ENCODE data around the gene FKBP1A. TPM values are rescaled to one million over a fixed set of nuclear protein-coding genes. Genes with fewer than 3 reads are reported as not detected.

The FKBP1A gene
- total RNA-seq, 5 donors from 2014 or later (not counting 1 experiment from before 2014, with no cell fraction given): 76.7 to 90.4 (median 79.9) TPM

DNA sequence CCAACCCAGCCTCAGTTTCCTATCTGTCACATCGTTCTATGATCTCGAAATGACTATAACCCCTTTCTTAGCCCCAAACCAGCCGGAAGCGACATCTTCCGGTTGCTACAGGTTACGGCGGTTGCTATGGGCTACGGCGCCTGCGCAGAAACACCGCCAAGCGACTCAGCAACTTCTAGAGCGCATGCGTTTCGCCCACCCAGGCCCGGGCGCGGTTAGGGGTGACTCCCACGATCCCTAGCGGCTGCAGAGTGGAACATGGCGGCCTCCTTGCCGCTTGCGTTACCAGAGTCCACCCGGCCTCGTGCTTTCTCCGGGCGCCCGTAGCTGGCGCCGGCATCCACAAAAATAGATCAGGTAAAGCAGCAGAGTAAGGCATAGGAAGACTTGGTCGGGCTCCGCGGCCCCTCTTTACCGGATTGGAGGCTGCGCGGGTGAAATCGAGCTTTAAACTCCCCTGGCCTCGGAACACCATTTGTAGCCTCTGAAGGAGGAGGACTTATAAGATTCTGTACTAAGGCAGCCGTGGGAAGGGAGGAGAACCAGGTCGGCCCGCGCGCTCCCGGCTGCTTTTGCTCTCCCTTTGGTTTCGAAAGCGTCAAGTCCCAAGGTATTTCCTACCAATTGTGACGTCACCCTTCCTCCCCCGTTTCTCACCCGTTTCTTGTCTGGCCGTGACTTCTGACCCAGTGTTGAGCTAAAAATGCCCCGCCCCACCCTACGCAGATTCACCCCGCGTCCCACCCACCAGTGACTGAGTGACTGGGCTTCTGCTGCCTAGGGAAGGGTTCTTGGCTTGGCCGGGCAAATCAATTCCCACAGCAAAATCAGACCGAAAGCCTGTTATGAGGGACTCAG lies 67.5 kb downstream of the FKBP1A start:
- H3K27ac Mint-ChIP-seq: no peak overlapping the region
- peaks cover 0 to 5% of the 10 kb centered on the region in 2 donors for H3K36me3 ChIP-seq (ENCODE audit: control insufficient read depth in 2 of 2, extremely low read depth in 1 of 2, insufficient read depth in 1 of 2, low read length in 1 of 2)
- H3K27ac ChIP-seq (ENCODE audit: low read length): peak overlapping the region; percentile 95
- DNase-seq (peak; percentile 97 to 100 (median 99)), ATAC-seq (replicated peaks in 1 of 4) (peak; percentile 88 to 95 (median 94))
- H3K9me3 ChIP-seq: no peaks in the 10 kb centered on the region
- H3K27me3 Mint-ChIP-seq: no peaks in the 10 kb centered on the region
- H3K4me1 Mint-ChIP-seq: peaks cover 13 to 26% (median 24%) of the 10 kb centered on the region in 3 donors
- H3K4me3 Mint-ChIP-seq: no peak overlapping the region
- peaks cover 0 to 2% of the 10 kb centered on the region in 2 experiments for H3K27me3 ChIP-seq (replicated peaks in 1 of 2; ENCODE audit: control insufficient read depth in 2 of 2, extremely low read depth in 1 of 2, insufficient read depth in 2 of 2, low read length in 1 of 2)
- CTCF ChIA-PET: interaction anchor here (0.8 to 2.0 kb wide), 4 partner anchors 10 to 141 kb away, joined by 3 to 7 read pairs (median 4); partner anchors contain the start of gene NSFL1C (in 1 of the 2)
- POLR2A ChIA-PET: interaction anchor here in 1 of 2 donors (0.5 to 0.7 kb wide), 3 partner anchors 43 to 1164 kb away, joined by 3 to 5 read pairs (median 3); no protein-coding TSS in a partner anchor
- WGBS (ENCODE audit: insufficient coverage): under 1% methylated on average over 39 of the region's 56 CpGs
- H3K4me3 ChIP-seq (ENCODE audit: control insufficient read depth in 1 of 2, extremely low read depth in 1 of 2, low read length in 1 of 2): peak overlapping the region; percentile 81 to 99
- no peaks in the 10 kb centered on the region for H3K9me3 Mint-ChIP-seq
- H3K36me3 Mint-ChIP-seq: no peaks in the 10 kb centered on the region
- peaks cover 22 to 48% of the 10 kb centered on the region in 2 experiments for H3K4me1 ChIP-seq (ENCODE audit: control insufficient read depth in 1 of 2, extremely low read depth in 1 of 2, insufficient read depth in 2 of 2, low read length in 2 of 2)

DNA sequence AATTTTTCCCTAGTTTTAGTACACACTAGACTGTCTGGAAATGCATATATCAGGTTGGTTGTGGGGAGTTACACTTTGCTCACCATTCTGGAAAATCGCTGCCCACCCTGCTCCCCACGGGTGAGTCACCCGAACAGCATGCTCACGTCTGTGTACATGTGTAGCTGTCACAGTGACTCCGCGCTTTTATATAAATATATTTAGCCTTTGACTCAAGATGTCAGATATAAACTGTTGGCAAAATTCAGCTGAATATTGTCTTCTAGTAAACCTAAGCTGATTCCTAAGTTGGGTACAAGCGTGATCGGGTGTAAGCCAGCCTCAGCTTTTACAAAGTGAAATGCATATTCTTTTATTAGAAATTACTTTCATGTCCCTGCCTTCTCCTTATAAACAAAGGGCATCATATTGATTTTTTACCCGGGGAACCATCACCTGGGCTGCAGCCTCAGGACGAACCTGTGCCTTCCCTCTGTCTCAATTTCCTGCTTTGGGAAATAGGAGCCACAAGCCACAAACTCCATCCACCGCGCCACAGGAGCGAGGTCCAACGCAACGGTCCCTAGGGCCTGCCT lies 68.2 kb downstream of the FKBP1A start:
- peaks cover 0 to 2% of the 10 kb centered on the region in 2 experiments for H3K27me3 ChIP-seq (replicated peaks in 1 of 2; ENCODE audit: control insufficient read depth in 2 of 2, extremely low read depth in 1 of 2, insufficient read depth in 2 of 2, low read length in 1 of 2)
- H3K4me3 ChIP-seq (ENCODE audit: control insufficient read depth in 1 of 2, extremely low read depth in 1 of 2, low read length in 1 of 2): peak overlapping the region; percentile 81 to 99
- DNase-seq (peak in 2 of 35 experiments; percentile 40 to 48), ATAC-seq (replicated peaks in 1 of 4) (no peak)
- Mint-ChIP-seq H3K4me3 (no peak overlapping the region), H3K4me1 (peaks cover 5 to 19% (median 17%) of the 10 kb centered on the region in 3 donors), H3K36me3 (no peaks in the 10 kb centered on the region), H3K27ac (no peak overlapping the region), H3K27me3 (no peaks in the 10 kb centered on the region), H3K9me3 (no peaks in the 10 kb centered on the region)
- ChIA-PET POLR2A (interaction anchor here in 1 of 2 donors (0.5 kb wide), 1 partner anchor 58 kb away, joined by 3 read pairs; no protein-coding TSS in a partner anchor), CTCF (interaction anchor here (0.6 to 2.0 kb wide), 3 partner anchors 9 to 172 kb away, joined by 4 to 7 read pairs (median 6); no protein-coding TSS in a partner anchor)
- H3K9me3 ChIP-seq: no peaks in the 10 kb centered on the region
- peaks cover 0 to 5% of the 10 kb centered on the region in 2 donors for H3K36me3 ChIP-seq (ENCODE audit: control insufficient read depth in 2 of 2, extremely low read depth in 1 of 2, insufficient read depth in 1 of 2, low read length in 1 of 2)
- 0% methylated on average over 7 of the region's 15 CpGs for WGBS (ENCODE audit: insufficient coverage)
- H3K27ac ChIP-seq (ENCODE audit: low read length): peak overlapping the region; percentile 95
- H3K4me1 ChIP-seq (ENCODE audit: control insufficient read depth in 1 of 2, extremely low read depth in 1 of 2, insufficient read depth in 2 of 2, low read length in 2 of 2): peaks cover 19 to 42% of the 10 kb centered on the region in 2 experiments

DNA sequence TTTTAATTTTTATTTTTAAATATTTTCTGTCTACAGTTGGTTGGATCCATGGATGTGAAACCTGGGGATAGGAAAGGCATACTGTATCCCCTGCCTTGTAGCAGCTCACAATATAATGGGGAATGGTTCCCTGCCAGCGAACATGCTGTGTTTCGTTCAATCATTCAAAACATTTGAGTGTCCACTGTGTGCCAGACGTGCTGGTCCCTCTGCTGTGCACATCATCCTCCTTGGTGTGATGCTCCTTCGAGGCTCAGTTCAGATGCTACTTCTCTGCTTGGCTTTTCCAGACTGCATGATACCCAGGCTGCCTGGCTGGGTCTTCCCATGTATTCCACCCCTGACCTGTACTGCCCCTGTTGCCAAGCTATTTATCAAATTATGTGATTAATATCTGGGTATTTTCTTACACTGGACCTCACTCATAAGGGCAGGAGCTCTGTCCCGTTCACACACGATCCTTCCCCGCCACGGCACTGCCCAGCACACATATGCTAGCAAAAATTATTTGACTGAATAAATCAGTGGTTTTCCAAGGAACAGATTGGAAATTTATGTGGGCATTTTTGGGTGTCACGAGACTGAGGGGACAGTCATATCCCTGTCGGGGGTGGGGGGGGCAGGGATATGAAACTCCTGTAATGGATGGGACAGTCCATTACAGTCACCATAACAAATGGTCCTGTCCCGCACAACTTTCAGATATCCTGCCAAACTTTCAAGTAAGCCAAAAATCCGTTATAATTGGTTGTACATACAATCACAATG lies 68.8 kb downstream of the FKBP1A start:
- Histone ChIP-seq H3K27ac (ENCODE audit: low read length) (peak overlapping the region; percentile 95), H3K27me3 (replicated peaks in 1 of 2; ENCODE audit: control insufficient read depth in 2 of 2, extremely low read depth in 1 of 2, insufficient read depth in 2 of 2, low read length in 1 of 2) (peaks cover 0 to 2% of the 10 kb centered on the region in 2 experiments), H3K36me3 (ENCODE audit: control insufficient read depth in 2 of 2, extremely low read depth in 1 of 2, insufficient read depth in 1 of 2, low read length in 1 of 2) (peaks cover 0 to 5% of the 10 kb centered on the region in 2 donors), H3K4me1 (ENCODE audit: control insufficient read depth in 1 of 2, extremely low read depth in 1 of 2, insufficient read depth in 2 of 2, low read length in 2 of 2) (peaks cover 15 to 39% of the 10 kb centered on the region in 2 experiments), H3K9me3 (no peaks in the 10 kb centered on the region), H3K4me3 (ENCODE audit: control insufficient read depth in 1 of 2, extremely low read depth in 1 of 2, low read length in 1 of 2) (no peak overlapping the region)
- POLR2A ChIA-PET: interaction anchor here in 1 of 2 donors (0.5 kb wide), 1 partner anchor 57 kb away, joined by 3 read pairs; no protein-coding TSS in a partner anchor
- Mint-ChIP-seq H3K9me3 (no peaks in the 10 kb centered on the region), H3K36me3 (no peaks in the 10 kb centered on the region), H3K27me3 (no peaks in the 10 kb centered on the region), H3K4me3 (peak overlapping the region in 1 of 3 donors; percentile 2), H3K27ac (peak overlapping the region in 1 of 2 donors; percentile 59), H3K4me1 (peaks cover 0 to 12% (median 10%) of the 10 kb centered on the region in 3 donors)
- 93% methylated on average over 4 of the region's 12 CpGs for WGBS (ENCODE audit: insufficient coverage)
- CTCF ChIA-PET: interaction anchor here (0.5 to 2.0 kb wide), 4 partner anchors 8 to 499 kb away, joined by 3 to 7 read pairs (median 6); no protein-coding TSS in a partner anchor
- ATAC-seq (replicated peaks in 1 of 4) (no peak), DNase-seq (no peak)

DNA sequence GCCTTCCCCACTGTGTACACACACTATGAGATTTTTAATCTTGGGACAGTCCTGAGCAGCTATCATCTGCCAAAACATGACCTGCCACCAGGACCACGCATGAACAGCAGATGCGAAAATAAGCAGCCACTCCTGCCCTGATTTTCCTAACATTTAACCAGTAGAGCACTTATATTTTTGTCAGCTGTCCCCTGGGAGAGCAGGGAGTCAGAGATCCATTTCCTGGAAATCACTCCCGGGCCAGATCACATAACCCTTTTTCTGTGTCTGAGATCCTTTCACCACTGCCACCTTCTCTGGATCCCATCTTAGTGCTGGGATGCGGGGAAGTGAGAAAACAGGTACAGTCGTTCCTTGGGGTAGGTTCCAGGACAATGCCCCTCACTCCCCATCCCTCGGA lies 69.6 kb downstream of the FKBP1A start:
- Mint-ChIP-seq H3K27ac (no peak overlapping the region), H3K4me3 (no peak overlapping the region)

DNA sequence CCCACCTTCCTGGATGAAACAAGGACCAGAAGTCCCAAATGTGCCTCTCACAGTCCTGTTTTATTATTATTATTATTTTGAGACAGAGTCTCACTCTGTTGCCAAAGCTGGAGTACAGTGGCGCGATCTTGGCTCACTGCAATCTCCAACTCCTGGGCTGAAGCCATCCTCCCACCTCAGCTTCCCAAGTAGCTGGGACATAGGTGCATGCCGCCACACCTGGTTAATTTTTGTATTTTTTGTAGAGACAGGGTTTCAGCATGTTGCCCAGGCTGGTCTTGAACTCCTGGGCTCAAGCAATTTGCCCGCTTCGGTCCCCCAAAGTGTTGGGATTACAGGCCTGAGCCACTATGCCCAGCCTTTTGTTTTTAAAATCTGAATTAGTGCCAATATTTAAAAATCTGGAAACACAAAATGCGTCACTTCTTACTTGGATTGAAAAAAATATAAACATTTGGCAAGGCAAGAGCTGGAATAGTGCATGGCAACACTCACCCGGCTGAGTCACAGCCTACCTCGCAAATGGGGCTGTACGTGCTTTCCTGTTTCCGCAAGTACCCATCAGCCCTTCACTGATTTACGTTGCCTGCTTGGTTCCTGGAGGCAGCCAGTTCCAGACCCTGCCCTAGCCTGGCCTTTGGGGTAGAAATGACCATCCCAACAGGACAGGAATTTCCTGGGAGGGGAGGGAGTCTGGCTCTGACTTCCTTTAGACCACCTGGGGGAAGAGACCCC lies 70.2 kb downstream of the FKBP1A start:
- Mint-ChIP-seq H3K9me3 (no peaks in the 10 kb centered on the region), H3K27ac (no peak overlapping the region), H3K4me3 (no peak overlapping the region), H3K27me3 (no peaks in the 10 kb centered on the region), H3K36me3 (no peaks in the 10 kb centered on the region), H3K4me1 (peaks cover 4 to 7% (median 4%) of the 10 kb centered on the region in 3 donors)
- H3K4me3 ChIP-seq (ENCODE audit: control insufficient read depth in 1 of 2, extremely low read depth in 1 of 2, low read length in 1 of 2): no peak overlapping the region
- no peak overlapping the region for H3K27ac ChIP-seq (ENCODE audit: low read length)
- POLR2A ChIA-PET: interaction anchor here in 1 of 2 donors (1.0 kb wide), 1 partner anchor 65 kb away, joined by 3 read pairs; no protein-coding TSS in a partner anchor
- DNase-seq (no peak), ATAC-seq (replicated peaks in 1 of 4) (no peak)
- H3K4me1 ChIP-seq (ENCODE audit: control insufficient read depth in 1 of 2, extremely low read depth in 1 of 2, insufficient read depth in 2 of 2, low read length in 2 of 2): peaks cover 15 to 28% of the 10 kb centered on the region in 2 experiments
- CTCF ChIA-PET: interaction anchor here in 1 of 2 donors (0.7 to 1.0 kb wide), 2 partner anchors 181 kb away, joined by 3 to 4 read pairs; no protein-coding TSS in a partner anchor
- 99% methylated on average over 8 of the region's 11 CpGs for WGBS (ENCODE audit: insufficient coverage)
- H3K36me3 ChIP-seq (ENCODE audit: control insufficient read depth in 2 of 2, extremely low read depth in 1 of 2, insufficient read depth in 1 of 2, low read length in 1 of 2): no peaks in the 10 kb centered on the region
- H3K27me3 ChIP-seq (replicated peaks in 1 of 2; ENCODE audit: control insufficient read depth in 2 of 2, extremely low read depth in 1 of 2, insufficient read depth in 2 of 2, low read length in 1 of 2): peaks cover 0 to 2% of the 10 kb centered on the region in 2 experiments
- H3K9me3 ChIP-seq: no peaks in the 10 kb centered on the region

More for the DNA sequence above, 69.6 kb downstream of the FKBP1A start:
- ChIA-PET POLR2A (interaction anchor here in 1 of 2 donors (1.0 kb wide), 1 partner anchor 64 kb away, joined by 3 read pairs; no protein-coding TSS in a partner anchor), CTCF (interaction anchor here in 1 of 2 donors (0.7 kb wide), 1 partner anchor 181 kb away, joined by 4 read pairs; no protein-coding TSS in a partner anchor)
- H3K27me3 Mint-ChIP-seq: no peaks in the 10 kb centered on the region
- H3K4me1 ChIP-seq (ENCODE audit: control insufficient read depth in 1 of 2, extremely low read depth in 1 of 2, insufficient read depth in 2 of 2, low read length in 2 of 2): peaks cover 15 to 33% of the 10 kb centered on the region in 2 experiments
- H3K9me3 ChIP-seq: no peaks in the 10 kb centered on the region
- no peaks in the 10 kb centered on the region for H3K9me3 Mint-ChIP-seq
- H3K4me1 Mint-ChIP-seq: peaks cover 0 to 7% (median 4%) of the 10 kb centered on the region in 3 donors
- peaks cover 0 to 2% of the 10 kb centered on the region in 2 experiments for H3K27me3 ChIP-seq (replicated peaks in 1 of 2; ENCODE audit: control insufficient read depth in 2 of 2, extremely low read depth in 1 of 2, insufficient read depth in 2 of 2, low read length in 1 of 2)
- ATAC-seq (replicated peaks in 1 of 4) (no peak), DNase-seq (no peak)
- WGBS (ENCODE audit: insufficient coverage): 92% methylated on average over 2 of the region's 6 CpGs
- no peak overlapping the region for H3K27ac ChIP-seq (ENCODE audit: low read length)
- H3K4me3 ChIP-seq (ENCODE audit: control insufficient read depth in 1 of 2, extremely low read depth in 1 of 2, low read length in 1 of 2): no peak overlapping the region
- H3K36me3 Mint-ChIP-seq: no peaks in the 10 kb centered on the region
- H3K36me3 ChIP-seq (ENCODE audit: control insufficient read depth in 2 of 2, extremely low read depth in 1 of 2, insufficient read depth in 1 of 2, low read length in 1 of 2): no peaks in the 10 kb centered on the region
